Peyer's patch (tissue), 4 donors: ENCODE results near the gene CCDC154. TPM values are rescaled to one million over a fixed set of nuclear protein-coding genes. Genes with fewer than 3 reads are reported as not detected.

Experiments
- DNase-seq, 3 donors: peaks; one replicate each; pipeline ENCODE4 v3.0.0-alpha.2; 2017 to 2019
- H3K27ac ChIP-seq, 4 donors: fragments of 200-600 bp; sonication (generic); one replicate each; pipeline ENCODE4 v1.5.1; 2016 to 2019
- H3K27me3 ChIP-seq, 2 donors: fragments of 200-600 bp; sonication (generic); one replicate each; pipeline ENCODE4 v1.5.1; 2019
- H3K36me3 ChIP-seq, 3 donors: fragments of 200-600 bp; sonication (generic); one replicate each; pipeline ENCODE4 v1.5.1; 2016 to 2019
- H3K4me1 ChIP-seq, 4 donors: fragments of 200-600 bp; sonication (generic); one replicate each; pipeline ENCODE4 v1.5.1; 2016 to 2019
- H3K4me3 ChIP-seq, 4 donors: fragments of 200-600 bp; sonication (generic); 1 replicate in 3 of 4; 2 replicates in 1 of 4; pipeline ENCODE4 v1.5.1; 2016 to 2019; ENCODE audit warnings: mild to moderate bottlenecking in 1 of 4
- H3K9me3 ChIP-seq, 4 donors: fragments of 200-600 bp; sonication (generic); one replicate each; pipeline ENCODE4 v1.5.1; 2016 to 2019; ENCODE audit warnings: mild to moderate bottlenecking in 1 of 4
- CTCF ChIP-seq, 6 experiments: fragments of 450-650 bp in 4 of 6; fragments of 200-600 bp in 2 of 6; sonication (generic) in 1 of 6; IDR thresholded peaks; one replicate each; pipeline ENCODE4 v1.5.1; 2017 to 2019; ENCODE audit warnings: antibody characterized with exemption in 6 of 6, mild to moderate bottlenecking in 3 of 6, moderate library complexity in 1 of 6
- POLR2A ChIP-seq, 2 donors: fragments of 450-650 bp; IDR thresholded peaks; one replicate each; pipeline ENCODE4 v1.5.1; 2017; ENCODE audit warnings: antibody characterized with exemption in 2 of 2, mild to moderate bottlenecking in 2 of 2, moderate library complexity in 2 of 2
- total RNA-seq, 4 donors: library from RNA; depleted of rRNA; stranded (reverse); fragments of >200 nt; gene quantifications; one replicate each; pipeline ENCODE4 v1.1.0, GENCODE V29; 2016

Gene CCDC154
- total RNA-seq, 4 donors from 2014 or later, result 0.47 to 23.1 (median 0.73) TPM

GRCh38 chr16:1446296-1447080, 2.1 kb upstream of the CCDC154 start:
- peaks cover 0 to 13% (median 3%) of the 10 kb centered on the region in 4 donors for H3K4me1 ChIP-seq
- H3K36me3 ChIP-seq, result peaks cover 0 to 58% (median 0%) of the 10 kb centered on the region in 3 donors
- no peaks in the 10 kb centered on the region for H3K9me3 ChIP-seq

GRCh38 chr16:1445518-1446203, 1.3 kb upstream of the CCDC154 start:
- Histone ChIP-seq H3K27me3 (no peaks in the 10 kb centered on the region), H3K36me3 (peaks cover 0 to 51% (median 0%) of the 10 kb centered on the region in 3 donors), H3K9me3 (no peaks in the 10 kb centered on the region), H3K4me1 (peaks cover 0 to 13% (median 3%) of the 10 kb centered on the region in 4 donors), H3K4me3 (no peak overlapping the region), H3K27ac (peak overlapping the region in 2 of 4 donors; percentile 57 to 88)
- peak in 1 of 3 donors; percentile 24 for DNase-seq
- TF ChIP-seq POLR2A (IDR thresholded peaks at IDR 0.05) (no peak), CTCF (IDR thresholded peaks at IDR 0.05) (no peak)

More at GRCh38 chr16:1446296-1447080, 2.1 kb upstream of the CCDC154 start:
- H3K4me3 ChIP-seq, result no peak overlapping the region
- TF ChIP-seq CTCF (IDR thresholded peaks at IDR 0.05) (no peak), POLR2A (IDR thresholded peaks at IDR 0.05) (no peak)
- no peak for DNase-seq
- no peaks in the 10 kb centered on the region for H3K27me3 ChIP-seq
- peak overlapping the region in 1 of 4 donors; percentile 88 for H3K27ac ChIP-seq

- no peak overlapping the region for H3K4me3 ChIP-seq
- peaks cover 0 to 13% (median 3%) of the 10 kb centered on the region in 4 donors for H3K4me1 ChIP-seq
- H3K27ac ChIP-seq, result peak overlapping the region in 2 of 4 donors; percentile 57 to 88
- peaks cover 0 to 44% (median 0%) of the 10 kb centered on the region in 3 donors for H3K36me3 ChIP-seq
- H3K27me3 ChIP-seq, result no peaks in the 10 kb centered on the region
- H3K9me3 ChIP-seq, result no peaks in the 10 kb centered on the region
- DNase-seq, result peak in 1 of 3 donors; percentile 25
- no peak for TF ChIP-seq POLR2A (IDR thresholded peaks at IDR 0.05)
- no peak for TF ChIP-seq CTCF (IDR thresholded peaks at IDR 0.05)
Measured at GRCh38 chr16:1444730-1445517, 568 bp upstream of the CCDC154 start.

GRCh38 chr16:1443403-1443973, 868 bp downstream of the CCDC154 start:
- TF ChIP-seq CTCF (IDR thresholded peaks at IDR 0.05) (no peak), POLR2A (IDR thresholded peaks at IDR 0.05) (no peak)
- H3K27me3 ChIP-seq, result no peaks in the 10 kb centered on the region
- no peak for DNase-seq
- no peak overlapping the region for H3K4me3 ChIP-seq
- H3K36me3 ChIP-seq, result peaks cover 0 to 33% (median 0%) of the 10 kb centered on the region in 3 donors
- peaks cover 0 to 13% (median 3%) of the 10 kb centered on the region in 4 donors for H3K4me1 ChIP-seq
- H3K9me3 ChIP-seq, result no peaks in the 10 kb centered on the region
- no peak overlapping the region for H3K27ac ChIP-seq

GRCh38 chr16:1442697-1443096, 1.7 kb downstream of the CCDC154 start:
- Histone ChIP-seq H3K27ac (no peak overlapping the region), H3K4me3 (no peak overlapping the region), H3K36me3 (peaks cover 0 to 25% (median 0%) of the 10 kb centered on the region in 3 donors), H3K4me1 (peaks cover 0 to 13% (median 3%) of the 10 kb centered on the region in 4 donors), H3K9me3 (no peaks in the 10 kb centered on the region), H3K27me3 (no peaks in the 10 kb centered on the region)
- TF ChIP-seq CTCF (IDR thresholded peaks at IDR 0.05), result no peak
- no peak for TF ChIP-seq POLR2A (IDR thresholded peaks at IDR 0.05)
- no peak for DNase-seq
